ENCODE measurements around the gene SEPTIN6.
"Not testable (repeated sequence)": the region's sequence is repeated elsewhere in the genome, so short reads cannot be mapped to it uniquely, and the experiment has no call there.

Gene SEPTIN6

DNA sequence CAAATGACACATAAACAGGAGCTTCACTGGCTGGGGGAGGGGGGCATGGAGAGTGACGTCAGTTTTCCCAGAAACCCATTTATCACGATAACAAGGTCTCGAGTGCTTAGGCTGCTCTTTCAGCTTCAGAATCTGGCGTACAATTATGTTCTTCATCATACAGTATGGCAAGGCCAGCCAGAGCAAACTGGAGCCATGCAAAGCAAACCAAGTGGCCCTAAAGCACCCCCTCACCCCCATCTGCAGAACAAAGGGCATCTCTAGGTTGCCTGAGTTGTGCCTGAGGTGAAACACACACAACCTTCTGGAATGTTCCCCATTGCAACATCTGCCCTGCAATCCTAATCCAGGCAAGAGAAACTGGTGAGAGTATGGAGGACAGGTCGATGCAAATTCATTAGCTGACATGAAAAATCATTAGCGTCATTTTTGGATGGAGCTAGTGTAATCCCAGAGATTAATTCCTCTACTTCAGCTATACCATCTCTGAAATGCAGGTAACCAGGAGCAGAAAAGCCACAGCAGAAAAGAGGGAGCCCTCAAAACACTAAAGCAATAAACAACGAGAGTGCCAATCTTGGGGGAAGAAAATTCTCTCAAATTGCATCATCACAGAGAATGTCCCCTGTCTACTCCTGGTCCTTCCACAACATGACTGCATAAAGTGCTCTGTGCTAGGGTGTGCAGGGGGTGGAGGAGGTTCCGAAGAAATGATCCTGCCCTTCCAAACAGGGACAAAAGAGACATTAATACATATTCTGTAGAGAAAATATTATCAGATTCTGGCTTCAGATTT is 1.8 kb downstream of the SEPTIN6 start:
- no peak for DNase-seq

DNA sequence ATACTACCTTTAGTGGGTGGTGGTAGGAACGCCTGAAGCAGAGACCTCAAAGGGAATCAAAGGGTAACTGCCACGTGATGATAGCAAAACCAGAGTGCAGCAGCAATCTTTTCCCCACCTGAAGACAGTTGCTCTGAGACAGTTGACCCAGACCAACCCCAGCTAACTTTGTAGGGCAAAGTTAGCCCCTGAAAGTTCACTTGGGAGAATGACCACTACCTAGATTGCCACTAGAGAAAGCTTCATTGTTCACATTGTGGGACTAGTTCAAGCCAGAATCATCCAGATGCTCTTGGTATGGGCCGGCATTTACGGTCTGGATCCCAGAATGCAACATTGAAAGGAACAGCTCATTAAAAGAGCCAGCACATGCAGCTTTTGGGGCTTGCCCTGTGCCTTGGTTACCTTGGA is 4.1 kb downstream of the SEPTIN6 start:
- no peak for DNase-seq

DNA sequence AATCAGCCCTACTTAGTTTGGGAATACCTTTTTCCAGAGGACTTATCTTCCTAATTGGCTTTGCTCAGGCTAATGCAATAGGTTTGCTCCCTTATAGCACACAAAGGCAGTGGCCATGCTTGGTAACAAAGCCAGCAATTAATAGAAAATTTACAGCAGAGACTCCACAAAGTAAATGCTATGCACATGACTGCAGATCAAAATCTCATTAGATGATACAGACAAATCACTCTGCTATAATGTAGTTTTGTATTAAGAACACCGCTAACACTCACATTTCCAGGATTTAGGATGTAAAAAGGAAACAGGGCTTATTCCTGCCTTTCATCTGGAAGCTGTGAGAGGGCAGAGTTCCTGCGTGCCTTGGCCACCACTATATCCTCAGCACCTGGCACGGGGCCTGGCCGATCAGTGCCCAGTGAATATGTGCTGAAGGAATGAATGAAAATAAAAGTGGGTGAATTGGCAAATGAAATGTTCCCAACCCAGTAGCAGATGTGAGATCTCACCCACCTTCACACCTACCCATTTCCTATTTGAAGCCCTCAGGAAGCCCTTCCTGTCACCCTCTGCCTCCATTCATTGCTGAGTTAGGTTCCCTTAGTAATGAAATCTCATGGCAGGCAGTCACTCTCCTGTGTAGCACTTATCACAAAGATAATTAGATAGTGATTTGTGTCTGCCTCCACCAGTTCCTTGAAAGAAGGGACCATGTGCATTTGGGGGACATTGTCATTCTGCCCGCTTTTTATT is 5.1 kb downstream of the SEPTIN6 start:
- no peak for DNase-seq

DNA sequence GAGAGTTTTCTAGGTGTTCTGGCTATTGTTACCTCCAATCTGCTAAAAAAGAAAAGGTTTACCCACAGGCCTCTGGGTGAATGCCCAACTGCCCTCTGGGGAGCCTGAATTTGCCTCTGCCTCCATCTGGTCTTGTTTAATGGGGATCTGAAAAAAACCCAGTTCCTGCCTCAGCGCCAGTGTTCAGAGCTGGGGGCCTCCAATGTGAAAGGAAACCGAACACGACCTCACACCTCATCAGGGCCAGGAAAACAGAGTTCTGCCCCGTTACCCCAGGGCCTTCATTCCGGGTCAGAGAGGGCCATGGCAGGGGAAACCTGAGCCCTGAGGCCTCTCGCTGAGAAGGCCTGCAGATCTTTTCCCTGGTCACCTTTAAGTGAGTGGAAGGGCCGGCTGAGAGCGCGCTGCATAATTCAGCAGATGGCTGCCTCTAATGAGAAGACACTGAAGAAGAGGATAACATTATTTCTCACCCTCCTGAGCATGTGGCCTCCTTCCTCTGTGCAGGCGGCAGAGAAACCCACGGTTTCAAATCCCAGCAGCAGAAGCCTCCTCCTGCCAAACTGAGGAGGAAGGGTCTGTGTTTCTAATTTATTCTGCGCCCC is 6.8 kb downstream of the SEPTIN6 start:
- no peak for DNase-seq

DNA sequence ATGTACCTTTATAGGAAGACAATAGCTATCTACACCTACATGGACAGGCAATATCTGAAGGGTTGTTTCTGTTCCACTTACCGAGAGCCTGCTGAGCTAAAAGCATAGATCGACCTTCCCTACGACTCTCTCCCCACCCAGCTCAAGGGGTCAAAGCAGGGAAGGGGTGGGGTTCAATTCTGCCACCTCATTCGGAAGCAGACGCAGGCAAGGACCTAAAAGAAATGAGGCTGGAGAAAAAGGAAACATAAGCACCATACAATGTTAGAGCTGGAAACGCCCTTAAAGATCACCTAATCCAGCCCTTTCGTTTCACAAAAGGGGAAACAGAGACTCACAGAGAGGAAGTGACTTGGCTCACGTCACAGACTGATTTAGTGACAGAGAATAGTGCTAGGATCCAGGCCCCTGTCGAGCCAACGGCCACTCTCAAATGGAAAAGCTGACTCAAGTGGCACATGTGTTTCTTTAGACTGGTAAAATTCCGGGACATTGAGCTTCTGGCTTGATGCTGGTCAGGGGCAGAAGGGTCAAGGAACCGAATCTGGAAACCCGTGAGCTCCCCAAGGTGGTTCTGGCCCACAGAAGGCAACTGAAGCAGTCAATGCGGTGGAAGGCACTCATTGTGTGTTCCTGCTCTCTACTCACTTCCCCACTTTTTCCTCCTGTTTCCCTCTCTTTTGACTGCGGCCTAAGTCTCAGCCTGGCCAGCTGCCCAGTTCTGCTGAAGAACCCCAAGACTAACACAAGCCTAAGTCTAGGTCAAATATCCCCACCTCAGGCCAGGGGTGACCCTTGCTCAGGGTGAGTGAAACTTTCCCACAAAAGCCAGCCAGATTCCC is 7.5 kb downstream of the SEPTIN6 start:
- no peak for DNase-seq

DNA sequence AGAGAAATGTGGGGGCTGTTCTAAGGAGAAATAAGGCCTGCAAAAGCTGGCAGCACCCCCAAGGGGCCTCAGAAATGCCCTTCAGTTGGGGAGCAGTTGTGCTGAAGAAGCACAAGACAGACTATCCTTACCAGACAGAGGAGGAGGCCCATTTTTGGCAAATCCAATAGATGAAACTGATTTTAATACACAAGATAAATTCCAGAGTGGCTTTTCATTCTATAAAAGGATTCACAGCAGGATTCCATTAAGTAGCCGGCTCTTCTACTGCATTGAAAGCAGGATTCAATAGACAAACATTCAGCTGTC is 8.1 kb downstream of the SEPTIN6 start:
- no peak for DNase-seq

DNA sequence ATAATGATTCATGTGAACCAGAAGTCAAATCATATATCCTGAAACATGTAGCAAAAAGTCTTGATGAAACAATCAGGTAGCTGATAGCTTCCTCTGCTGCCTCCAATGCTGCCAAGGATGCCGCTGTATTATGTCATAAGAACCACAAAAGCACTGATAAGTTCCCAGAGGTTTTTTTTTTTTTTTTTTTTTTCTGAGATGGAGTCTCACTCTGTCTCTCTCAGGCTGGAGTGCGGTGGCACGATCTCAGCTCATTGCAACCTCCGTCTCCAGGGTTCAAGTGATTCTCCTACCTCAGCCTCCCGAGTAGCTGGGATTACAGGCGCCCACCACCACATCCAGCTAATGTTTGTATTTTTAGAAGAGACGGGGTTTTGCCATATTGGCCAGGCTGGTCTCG is 8.7 kb downstream of the SEPTIN6 start:
- DNase-seq: not testable (repeated sequence)

DNA sequence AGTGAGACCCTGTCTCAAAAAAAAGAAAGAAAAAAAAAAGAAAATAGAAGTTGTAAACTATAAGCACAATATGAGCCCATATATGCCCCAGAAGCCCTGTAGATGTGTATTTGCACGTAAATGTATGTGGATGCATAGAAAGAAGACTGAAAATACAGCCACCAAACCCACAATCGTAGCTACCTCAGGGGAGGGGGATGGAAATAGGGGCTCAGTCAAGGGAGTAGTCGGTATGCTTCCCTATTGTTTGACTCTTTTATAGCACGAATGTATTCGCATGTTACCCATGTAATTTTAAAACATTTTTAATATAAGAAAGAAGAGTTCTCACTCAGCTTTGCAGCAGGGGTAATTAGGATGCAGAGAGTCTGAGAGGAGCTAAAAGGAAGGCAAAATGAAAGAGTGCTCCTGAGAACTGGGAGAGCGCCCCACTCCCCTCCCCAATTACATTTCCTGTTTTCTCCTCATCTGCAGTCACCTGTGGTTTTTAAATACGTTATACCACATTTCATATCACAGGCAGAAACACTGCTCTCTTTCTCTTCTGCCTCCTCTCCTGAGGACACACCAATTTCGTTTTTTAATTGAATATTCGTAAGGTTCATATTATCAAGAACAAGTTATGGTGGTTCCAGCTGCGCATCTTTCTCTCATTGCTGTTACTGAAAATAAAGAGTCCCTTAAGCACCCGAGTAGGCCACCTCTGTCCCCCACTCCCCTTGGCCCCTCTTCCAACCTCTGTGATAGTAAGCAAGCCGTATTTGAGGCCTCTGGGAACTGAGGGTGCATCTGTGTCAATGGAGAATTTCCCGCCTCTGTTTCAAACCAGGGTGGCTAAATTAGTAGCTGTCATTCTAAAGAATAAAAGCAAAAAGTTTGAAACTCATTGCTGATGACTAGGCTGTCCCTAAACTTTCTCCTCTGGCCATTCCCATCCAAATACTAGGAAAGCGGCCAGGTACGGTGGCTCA is 10.7 kb downstream of the SEPTIN6 start:
- no peak for DNase-seq

DNA sequence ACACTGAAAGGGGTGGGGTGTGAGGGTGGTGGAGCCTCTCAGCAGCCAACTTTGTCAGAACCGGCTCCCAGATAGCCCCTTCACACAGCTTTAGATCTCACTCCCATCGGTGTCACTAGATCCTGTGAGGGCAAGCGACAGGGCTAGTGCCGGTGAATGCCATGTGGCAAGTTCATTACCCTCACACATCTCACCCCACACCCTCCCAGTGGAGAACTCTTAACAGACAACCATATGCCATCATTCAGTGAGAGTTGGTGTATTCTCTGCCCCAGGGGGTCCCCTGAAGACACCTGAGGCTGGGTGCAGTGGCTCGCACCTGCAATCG is 15.3 kb downstream of the SEPTIN6 start:
- no peak for DNase-seq

DNA sequence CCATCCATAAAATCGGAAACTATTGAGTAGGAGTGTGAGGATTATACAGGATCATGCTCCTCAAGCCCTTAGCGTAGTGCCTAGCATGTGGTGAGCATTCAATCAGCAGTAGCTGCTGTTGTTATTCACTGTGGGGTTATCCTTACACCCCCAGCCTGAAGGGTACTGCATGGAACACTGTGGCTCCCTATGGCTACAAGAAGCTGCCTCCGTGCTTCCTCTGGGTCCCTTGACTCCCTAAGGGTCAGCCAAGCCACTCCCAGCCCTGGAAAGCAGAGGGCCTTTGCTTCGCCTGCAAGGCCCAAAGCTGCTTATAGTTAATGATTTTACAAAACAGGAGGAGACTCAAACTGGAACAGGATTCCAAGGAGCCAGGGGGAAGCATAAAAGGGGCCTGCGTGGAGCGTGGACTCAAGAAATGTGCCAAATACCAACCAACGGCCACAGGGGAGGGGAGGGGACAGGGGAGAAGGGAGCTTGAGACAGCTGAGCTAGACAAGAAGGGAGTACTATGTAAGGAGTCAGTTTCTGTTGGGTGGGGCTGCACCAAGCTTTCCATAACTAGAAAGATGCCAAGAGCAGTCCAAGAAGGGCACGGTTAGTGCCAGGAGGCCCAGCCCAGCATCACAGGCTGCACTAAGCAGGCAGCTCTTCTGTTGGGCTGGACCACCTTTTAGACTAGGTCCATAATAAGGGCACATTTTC is 15.9 kb downstream of the SEPTIN6 start:
- no peak for DNase-seq

DNA sequence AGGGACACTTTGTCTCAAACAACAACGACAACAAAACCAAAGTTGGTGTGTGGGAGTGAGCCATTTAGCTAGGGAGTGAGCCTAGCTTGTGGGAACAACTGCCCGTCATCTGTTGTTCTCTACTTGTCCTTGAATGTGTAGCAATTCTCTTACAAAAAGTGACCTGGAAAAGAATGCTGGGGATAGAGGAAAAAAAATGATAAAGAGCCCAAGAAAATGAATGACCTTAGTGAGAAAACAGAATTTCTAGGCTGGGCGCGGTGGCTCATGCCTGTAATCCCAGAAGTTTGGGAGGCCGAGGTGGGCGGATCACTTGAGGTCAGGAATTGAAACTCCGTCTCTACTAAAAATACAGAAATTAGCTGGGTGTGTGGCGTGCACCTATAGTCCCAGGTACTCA is 19.6 kb downstream of the SEPTIN6 start:
- no peak for DNase-seq

DNA sequence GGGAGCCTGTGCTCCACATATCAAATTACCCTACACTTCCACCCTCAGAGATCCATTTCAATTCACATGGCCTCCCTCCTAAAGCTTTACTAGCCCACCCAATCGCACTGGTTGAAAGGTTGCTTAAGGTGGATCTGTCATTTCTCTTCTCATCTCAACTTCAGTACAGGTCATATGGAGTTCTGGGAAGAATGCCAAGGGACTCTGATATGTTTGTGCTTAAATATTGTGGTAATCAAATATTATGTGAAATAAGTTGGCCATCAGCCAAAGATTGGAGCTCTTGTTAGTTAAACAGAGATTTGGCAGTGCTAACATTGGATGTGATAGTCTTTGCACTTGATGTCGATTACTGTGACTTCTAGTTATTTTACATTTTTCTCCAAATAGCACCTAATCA is 20.5 kb downstream of the SEPTIN6 start:
- DNase-seq: no peak

DNA sequence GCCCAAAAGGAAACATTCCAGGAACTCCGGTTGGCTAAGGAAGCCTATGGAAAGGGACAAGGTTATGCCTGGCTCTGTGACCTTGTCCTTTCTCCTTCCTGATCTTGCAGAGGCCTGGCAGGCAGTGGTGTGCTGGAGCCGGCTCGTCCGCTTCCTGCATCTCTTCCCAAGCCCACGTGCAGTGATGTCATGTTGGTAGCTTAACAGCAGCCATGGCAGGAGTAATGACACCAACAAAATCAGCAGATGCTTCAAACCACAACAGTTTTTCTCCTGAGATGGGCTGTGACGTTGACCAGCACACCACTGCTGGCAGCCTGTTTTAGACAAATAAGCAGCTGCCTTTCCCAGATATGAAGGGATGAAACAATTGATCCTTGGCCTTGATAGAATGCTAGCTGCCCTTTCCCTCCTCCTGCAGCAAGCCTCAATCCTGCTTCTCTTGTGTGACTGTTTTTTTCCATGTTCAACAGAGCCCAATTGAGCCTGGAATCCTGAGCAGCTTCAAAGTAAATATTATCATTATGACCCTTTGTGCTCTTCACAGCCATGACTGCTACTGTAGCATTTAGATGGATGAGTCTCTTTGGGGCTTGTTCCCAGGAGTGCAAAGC is 23.4 kb downstream of the SEPTIN6 start:
- DNase-seq: no peak

DNA sequence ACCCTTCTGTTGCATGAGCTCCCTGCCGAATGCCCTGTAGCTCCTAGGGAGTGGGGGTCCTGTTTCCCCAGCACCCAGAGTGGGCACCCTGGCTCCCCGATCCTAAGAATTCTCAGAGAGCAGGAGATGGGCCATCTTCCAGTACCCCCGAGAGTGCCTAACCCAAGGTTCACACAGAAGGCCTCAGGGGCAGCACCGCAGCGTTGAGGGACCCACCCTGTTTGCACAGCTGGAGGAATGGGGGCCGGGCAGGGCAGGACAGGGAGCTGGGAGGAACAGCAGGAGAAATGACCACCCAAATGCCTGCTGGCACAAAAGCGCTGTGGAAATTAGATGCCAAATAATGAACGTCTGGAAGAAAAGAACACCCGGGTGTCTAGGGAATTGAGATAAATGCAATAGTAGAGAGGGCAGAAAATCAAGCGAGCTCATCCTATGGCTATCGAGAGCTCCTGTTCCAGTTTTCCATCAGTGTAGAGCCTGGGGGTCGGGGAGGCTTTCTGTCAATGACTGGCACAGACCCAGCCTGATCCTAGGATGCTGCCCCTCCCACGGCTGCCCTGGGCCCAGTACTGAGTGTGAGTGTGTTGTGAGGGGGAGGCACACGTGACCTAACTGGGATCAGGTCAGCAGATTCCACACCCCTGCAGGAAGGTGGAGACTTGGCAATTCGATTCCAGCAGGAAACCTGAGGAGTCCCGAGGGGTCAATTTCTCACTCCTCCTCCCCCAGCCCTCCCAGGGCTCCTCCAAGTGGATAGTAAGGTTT is 25.7 kb downstream of the SEPTIN6 start:
- DNase-seq: no peak

DNA sequence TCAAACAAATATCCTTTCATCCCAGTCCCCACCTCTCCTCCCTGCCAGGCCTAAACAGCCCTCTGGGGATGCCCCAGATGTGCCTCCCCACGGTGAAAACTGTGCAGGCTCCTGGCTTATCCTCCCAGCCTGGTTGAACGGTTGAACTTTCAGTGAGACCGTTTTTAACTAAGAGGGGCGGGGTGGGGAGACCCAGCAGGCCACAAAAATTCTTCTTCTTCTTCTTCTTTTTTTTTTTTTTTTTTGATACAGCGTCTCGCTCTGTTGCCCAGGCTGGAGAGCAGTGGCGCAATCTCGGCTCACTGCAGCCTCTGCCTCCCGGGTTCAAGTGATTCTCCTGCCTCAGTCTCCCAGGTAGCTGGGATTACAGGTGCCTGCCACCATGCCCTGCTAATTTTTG is 28.1 kb downstream of the SEPTIN6 start:
- DNase-seq: not testable (repeated sequence)

DNA sequence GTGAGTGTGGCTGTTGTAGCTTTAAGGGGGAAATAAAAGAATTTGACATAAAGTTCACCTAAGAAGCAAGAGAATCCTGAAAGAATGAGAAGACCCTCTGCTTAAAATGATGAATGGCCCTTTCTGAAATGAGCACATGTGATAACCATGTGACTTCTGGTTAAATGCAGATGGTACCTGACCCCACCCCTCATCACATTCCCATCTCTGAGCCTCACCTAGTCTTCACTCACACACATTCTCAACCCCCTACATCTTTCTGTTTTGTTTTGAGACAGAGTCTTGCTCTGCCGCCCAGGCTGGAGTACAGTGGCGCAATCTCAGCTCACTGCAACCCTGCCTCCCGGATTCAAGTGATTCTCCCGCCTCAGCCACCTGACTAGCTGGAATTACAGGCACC is 31.5 kb downstream of the SEPTIN6 start:
- no peak for DNase-seq

DNA sequence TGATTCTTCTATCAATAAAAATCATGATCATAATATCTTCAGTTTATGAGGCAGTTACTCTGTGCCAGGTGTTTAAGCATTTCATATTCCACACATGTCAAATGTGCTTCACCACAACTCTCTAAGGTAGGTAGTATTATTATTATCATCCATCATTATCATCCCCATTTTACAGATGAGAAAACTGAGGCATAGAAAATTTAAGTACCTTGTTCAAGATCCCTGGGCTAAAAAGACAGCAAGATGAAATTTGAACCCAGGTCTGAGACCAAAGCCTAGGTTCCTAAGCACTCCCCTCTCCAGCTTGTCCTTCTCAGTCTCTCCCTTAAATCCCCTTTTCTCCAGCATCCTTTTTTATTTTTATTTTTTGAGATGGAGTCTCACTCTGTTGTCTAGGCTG is 33.4 kb downstream of the SEPTIN6 start:
- DNase-seq: no peak

DNA sequence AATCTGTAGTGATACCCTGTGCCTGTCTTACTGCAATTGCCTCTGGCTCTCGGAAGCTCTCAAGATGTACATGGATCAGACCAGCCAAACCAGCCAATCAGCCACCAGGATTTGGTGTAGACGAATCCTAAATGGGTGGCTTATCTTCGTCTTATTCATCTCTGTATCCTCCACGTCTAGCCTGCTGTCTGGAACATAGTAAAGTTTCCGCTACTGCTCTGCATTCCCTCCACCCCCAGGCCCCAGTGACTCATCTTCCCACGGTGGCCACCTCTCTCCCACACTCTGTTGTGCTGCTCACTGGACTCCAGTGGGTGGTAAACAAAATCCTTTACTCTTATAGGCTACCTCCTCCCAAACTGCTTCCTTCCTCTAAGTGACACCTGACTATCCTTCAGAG is 37.8 kb downstream of the SEPTIN6 start:
- no peak for DNase-seq

DNA sequence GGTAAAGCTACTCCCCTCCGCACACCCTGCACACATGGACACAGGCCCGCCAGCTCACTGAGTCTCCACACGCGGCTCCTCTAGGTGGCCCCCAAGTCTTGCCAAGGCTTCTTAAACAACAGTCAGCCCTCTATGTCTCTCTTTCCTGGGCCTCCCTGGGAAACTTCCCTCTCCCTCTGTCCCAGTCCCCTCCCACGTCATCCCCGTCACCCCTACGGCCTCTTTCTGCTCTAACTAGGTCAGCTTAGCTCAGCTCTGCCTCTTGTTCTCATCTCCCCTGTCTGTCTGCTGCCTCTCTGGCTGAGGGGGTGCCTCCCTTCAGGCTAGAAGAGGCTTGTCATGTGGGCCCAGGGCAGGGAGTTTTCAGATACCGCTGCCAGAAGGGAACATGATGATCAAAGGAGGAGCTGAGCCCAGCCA is 38.8 kb downstream of the SEPTIN6 start:
- DNase-seq: no peak

DNA sequence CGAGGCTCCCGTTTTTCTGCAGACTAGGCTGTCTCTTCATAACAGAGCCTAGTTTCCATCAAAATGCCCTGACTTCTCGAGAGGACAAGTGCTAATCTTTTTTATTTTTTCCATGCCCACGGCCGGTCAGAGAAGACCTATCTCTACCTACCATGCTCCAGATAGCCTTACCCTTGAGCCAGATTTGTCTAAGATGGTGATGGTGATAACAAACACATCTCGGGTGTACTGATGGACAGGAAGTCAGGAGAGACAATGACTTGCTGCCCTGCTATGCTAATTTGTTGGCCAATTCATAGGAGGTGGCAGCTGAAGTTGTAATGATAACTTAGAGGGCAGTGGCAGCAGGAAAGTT is 44.6 kb downstream of the SEPTIN6 start:
- DNase-seq: no peak
